Inflammatory macrophage treated with lipopolysaccharide for 4 hours (primary cell): ENCODE data around the gene WHRN.

Experiments used
- DNase-seq: peaks from one replicate; pipeline ENCODE4 v3.0.0-alpha.2; 2020

The WHRN gene

GRCh38 chr9:114414346-114414745 lies 90.9 kb downstream of the WHRN start:
- DNase-seq = no peak

DNA sequence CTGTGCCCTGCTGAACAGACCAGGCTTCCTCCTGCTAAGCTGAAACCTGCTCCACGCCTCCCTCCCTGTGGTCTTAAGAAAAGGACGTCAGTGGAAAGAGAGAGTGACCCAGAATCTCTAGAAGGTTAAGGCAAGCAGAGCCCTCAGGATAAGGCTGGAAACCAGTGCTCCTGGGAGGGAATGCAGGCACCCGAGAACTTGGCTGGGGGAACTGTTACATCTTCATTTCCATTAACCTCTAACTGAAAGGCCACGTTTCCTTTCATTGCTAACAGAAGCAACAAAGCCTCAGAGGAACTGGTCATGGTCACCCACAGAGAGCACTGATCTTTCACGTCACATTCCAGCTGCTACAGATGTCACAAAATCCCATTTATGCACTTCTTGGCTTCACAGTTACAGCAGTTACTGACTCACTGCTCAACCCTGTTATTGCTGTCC lies 91.4 kb downstream of the WHRN start:
- peak; percentile 53 for DNase-seq

DNA sequence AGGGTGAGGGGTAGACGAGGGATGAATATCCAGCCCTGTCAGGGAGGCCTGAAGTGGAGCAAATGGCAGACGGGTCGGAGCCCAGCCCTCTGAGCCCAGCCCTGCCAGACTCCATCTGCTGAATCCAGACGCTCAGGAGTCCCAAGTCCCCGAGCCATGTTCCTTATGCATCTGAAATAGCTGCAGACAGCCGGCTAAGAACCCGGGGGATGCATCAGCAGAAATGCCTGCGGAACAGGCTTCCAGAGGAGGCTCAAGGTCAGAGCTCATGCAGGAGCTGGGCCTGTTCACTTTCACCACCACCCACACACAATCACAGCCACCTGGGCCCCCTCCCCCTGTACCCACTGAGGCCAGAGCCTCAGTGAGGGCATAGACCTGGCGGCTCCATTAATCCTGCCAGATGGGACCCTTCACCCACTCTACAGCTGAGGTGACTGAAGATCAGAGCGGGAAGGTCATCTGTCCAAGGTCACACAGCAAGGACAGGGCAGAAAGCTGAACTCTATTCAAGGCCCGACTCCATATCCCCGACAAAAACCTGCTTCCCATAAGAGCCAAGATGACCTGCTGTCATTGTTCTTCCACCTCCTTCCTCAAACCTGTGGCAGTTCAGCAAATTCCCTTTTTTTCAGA lies 93.1 kb downstream of the WHRN start:
- DNase-seq = no peak

DNA sequence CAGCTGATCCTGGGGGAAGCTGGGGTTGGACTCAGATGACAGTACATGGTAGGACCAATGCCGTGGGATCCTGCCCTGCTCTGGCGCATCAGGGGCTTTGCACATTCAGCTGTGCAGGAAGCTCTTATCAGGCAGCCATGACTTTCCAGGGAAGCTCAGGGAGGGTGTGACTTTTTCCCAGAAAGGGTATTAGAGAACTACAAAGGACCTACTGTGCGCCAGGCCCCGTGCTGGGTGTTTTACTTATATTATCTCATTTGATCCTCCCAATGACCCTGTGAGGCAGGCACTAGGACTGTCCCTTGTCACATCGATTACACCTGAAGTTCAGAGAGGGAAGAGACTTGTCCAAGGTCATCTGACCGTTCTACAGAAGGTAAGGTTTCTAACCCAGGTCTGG lies 93.8 kb downstream of the WHRN start:
- no peak for DNase-seq

DNA sequence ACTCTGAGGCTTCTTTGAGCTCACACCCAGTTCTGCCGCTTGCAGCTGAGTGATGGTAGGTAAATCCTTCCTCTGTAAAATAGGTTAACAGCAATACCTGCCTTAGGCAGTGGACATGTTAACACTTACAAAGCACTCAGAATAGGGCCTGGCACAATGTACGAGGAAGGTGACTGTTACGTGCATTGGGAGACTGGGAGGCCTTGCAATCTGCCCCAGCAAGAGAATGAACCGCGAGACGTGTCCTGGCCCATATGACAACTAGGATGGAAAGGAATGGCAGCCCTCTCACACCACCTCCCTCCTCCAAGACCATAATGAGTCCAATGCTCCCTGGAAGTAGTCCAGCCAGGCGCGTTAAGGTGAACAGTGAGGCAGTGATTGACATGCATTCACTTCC lies 94.4 kb downstream of the WHRN start:
- DNase-seq = no peak

GRCh38 chr9:114409842-114410241 lies 95.4 kb downstream of the WHRN start:
- no peak for DNase-seq

DNA sequence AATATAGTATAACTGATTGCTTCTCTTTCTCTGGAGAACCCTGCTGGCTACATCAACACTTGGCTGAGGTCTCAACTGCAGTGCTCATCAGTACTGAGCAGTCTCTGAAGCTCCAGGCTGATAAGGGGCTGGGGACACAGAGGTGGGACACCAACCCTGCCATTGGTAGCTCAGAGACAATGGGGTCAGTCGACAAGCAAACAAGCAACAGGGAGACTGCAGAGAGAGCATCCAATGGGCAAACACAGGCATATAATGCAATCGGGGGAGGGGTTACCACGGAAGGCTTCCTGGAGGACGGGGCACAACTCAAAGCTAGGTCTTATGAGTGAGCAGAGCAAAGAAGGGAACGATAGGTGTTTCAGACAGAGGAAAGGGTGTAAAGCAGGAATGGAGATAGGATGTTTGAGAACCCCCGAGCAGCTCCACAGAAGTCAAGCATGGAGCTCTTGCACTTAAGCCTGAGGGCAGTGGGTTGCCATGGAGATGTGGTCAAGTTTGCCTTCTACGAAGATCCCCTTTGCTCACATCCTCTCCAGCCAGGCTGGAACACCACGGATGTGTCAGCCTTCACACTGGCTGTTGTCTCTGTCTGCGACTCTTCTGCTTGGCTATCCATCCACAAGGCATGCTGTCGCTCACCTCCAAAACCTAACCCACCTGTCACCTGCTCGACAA lies 96.0 kb downstream of the WHRN start:
- peak; percentile 61 for DNase-seq

DNA sequence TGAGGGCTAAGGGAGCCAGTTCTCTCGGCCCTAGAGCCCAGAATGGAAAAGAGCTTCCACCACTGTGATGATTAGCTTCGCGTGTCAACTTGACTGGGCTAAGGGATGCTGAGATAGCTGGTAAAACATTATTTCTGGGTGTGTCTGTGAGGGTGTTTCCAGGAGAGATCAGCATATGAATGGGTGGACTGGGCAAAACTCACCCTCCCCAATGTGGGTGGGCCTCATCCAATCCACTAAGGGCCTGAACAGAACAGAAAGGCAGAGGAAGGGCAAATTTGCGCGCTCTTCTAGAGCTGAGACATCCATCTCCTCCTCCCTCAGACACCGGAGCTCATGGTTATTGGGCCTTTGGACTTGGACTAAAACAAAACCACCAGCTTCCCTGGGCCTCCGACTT lies 96.6 kb downstream of the WHRN start:
- no peak for DNase-seq

DNA sequence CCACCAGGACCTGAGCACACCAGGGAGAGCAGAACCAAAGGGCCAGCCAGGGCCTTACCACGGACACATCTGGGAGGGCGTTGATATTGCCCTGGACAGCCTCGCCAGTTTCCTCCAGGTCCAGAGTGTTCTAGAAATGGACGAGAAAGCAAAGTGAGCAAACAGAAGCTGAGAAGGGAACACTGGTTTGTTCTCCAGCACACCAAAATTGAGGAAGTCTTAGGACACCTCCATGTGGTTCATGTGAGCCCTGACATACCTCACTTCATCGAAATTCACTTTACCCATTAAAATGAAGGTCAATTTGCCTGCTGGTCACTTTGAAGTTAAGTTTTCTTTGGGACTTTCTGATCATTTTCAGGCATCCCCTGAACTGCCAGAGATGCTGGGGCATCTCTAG lies 97.4 kb downstream of the WHRN start:
- DNase-seq = no peak

GRCh38 chr9:114406441-114406840 lies 98.8 kb downstream of the WHRN start:
- DNase-seq = no peak

DNA sequence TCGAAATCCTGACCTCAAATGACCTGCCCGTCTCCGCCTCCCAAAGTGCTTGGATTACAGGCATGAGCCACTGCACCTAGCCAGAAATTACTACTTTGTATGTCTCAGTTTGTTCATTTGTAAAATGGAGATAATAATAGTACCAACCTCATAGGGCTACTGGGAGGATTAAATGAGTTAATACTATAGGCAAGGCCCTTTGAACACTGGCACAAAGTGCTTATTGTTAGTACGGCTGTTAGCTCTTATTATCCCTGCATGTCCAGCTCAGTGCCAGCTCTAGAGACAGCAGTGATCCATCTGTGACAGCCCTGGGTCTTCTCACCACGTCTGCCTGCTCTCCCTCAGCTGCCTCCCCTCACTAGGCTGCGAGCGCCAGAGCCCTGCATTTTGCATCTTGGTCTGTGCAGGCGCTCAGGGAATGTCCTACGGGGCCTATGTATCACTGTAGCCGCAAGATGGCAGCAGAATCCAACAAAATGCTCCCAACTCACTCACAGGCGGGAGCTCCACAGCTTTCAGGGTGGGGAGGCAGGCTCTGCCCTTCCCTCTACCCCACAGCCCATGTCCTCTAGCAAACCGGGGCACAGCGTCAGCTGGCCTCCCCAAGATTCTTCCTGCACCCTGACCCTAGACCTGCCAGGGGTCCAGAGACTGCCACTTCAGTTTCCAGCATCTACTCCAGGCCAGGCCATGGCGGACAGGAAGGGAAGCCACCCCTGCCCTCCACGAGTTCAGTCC lies 99.8 kb downstream of the WHRN start:
- peak; percentile 77 for DNase-seq

- DNase-seq = no peak
These were observed 100.7 kb downstream of the WHRN start for GRCh38 chr9:114404531-114404930.

DNA sequence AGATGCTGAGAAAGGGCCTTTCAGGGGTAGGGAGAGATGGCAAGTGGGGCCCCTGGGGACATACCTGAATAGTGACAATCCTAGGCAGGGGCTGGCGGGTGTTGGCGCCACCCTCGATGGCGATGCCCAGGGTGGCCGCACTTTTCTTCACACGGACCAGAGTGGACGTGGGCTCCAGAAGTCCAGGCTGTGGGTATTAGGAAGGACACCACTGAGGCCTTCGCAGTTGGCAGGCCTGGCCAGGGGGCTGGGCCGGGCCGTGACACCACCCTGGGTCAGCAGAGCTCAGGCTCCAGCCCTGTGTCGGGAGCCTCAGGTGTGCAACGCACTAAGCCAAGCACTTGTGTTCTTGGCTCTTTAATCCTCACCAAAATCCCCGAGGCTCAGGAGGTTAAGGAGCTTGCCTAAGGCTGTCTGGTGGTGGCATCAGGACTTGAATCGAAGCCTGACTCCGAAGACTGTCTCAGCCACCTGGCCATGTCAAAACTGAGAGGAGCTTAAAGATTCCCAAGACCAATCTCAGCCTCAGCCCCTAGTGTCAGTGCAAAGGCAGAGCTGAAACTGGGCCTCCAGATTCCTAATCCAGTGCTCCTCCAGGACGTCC lies 102.0 kb downstream of the WHRN start:
- no peak for DNase-seq

DNA sequence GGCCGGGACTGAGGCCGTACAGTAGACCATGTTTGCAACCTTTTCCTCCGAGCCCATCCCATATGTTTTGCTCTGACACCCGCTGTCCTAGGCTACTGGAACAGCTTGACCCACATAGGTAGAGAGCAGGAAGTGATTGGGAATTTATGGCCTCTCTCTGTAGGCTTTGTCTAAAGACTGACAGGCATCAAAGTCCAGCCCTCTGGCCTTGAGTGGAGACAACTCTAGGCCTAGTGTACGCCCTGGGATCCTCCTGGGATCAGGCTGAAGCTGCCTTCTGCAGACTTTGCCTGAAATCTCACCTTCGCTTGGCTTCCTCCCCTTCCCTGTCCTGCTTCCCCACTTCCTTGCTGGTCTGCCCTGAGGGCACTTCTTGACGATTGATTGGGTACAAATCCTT lies 103.9 kb downstream of the WHRN start:
- DNase-seq = no peak

- DNase-seq = no peak
These were observed 104.5 kb downstream of the WHRN start for GRCh38 chr9:114400772-114401171.

DNA sequence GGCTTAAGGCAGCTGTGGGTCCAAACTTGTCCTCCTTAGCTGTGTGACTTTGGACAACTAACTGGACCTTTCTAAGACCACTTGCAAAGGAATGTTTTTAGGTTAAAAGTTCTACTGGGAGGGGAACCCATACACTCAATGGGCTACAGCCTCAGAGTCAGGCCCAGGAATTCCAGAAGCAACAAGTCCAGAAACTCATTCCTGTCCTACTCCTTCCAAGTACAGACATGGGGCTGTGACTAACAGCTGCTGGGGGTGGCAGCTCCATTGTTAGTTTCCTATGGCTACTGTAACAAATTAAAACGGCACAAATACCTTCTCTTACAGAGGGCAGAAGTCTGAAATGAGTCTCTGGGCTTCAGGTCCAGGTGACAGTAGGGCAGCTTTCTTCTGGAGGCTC lies 105.1 kb downstream of the WHRN start:
- no peak for DNase-seq

DNA sequence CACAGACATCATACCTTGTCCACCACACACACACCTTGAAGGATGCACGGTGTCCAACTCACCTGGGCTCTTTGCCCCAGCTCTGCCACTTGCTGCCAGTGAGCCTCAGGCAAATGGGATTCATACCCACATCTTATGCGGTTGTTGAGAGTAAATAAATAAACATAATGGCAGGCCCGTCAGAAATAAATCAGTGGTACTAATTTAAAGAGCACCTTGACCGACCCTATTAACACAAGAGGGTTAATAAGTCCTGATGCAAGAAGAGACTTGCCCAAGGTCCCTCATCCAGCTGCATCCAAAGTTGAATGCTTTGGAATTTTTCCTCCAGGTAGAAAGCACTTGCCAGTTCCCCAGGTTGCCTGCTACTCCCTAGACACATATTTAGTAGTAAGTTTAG lies 105.9 kb downstream of the WHRN start:
- DNase-seq = no peak

DNA sequence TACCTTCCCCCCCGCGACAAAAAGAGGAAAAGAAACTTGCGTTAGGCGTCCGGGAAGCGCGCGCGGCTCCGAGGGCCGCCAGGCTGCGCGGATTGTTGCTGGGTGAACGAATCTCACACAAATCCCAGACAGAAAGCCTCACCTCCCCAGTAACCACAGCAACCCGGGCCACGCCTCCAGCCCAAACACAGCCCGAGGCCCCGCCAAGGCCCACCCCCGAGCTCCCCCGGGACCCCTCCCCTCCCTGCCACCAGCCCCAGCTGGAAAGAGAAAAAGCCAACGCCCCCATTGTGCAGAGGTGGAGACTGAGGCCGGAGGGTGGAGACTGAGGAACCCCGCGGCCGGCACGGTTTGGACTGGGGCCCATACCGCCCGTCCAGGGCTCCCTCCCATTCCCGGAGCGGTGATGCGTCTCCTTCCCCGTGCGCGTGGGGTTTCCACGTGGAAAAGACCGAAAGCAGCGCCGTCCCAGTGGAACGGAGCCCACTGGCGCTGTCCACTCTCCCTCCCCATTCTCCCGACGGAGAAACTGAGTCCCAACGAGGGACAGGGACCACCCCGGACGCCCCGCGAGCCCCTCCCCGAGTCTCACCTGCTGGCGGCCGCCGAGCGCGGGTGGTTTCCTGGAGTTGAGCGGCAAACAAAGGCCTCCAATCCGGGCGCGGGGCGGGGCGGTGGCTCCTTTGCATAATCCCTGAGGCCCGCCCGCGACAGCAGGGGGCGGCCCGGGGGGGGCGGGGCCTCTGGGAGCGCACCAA lies 107.2 kb downstream of the WHRN start:
- peak; percentile 94 for DNase-seq

DNA sequence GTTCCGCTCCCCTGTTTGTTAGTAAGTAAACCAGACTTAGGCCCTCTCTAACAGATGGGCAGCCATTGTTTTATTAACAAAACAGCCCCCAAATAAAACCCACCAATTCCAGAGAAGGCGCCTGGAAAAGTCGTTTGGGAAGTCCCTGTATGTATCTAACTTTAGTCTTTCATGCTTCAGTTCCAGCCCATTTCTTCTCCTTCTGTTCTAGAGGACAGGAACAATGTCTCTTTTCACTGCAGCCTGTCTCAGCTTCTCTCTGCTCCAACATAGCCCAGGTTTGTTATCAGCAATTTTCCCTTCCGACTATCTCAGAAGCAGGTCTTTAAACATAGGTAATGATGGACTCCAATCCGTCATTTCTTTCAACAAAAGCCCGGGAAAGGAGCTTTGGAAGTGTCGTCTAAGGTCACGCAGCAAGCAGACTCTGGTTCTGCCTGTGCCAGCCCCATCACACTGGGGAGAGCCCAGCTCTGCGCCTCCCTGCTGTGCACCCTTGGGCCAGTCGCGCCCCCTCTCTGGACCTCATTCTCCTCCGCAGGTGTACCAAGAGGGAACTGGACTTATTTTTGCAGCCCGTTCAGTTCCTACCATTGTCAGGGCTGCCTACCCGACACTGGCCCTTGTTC lies 107.9 kb downstream of the WHRN start:
- no peak for DNase-seq

GRCh38 chr9:114396558-114397218 lies 108.6 kb downstream of the WHRN start:
- DNase-seq = peak; percentile 10

GRCh38 chr9:114395768-114396167 lies 109.5 kb downstream of the WHRN start:
- no peak for DNase-seq

DNA sequence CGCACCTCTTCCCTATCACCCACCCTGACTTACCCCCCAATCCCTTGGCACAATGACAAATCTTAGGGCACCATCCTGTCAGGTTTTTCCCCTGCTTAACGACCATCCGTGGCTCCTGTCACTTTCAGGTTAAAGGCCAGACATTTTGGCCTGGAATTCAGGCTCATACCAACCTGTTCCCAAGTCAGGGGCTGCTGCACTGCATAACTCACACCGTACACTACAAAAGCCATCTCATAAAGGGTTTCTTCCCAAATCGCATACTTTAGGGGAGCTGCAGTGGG lies 110.0 kb downstream of the WHRN start:
- no peak for DNase-seq
